ENCODE results near the gene IMMP2L. TPM values are rescaled to one million over a fixed set of nuclear protein-coding genes. Genes with fewer than 3 reads are reported as not detected.

Gene IMMP2L
- total RNA-seq, 1 donor from 2014 or later = 59.6 TPM

DNA sequence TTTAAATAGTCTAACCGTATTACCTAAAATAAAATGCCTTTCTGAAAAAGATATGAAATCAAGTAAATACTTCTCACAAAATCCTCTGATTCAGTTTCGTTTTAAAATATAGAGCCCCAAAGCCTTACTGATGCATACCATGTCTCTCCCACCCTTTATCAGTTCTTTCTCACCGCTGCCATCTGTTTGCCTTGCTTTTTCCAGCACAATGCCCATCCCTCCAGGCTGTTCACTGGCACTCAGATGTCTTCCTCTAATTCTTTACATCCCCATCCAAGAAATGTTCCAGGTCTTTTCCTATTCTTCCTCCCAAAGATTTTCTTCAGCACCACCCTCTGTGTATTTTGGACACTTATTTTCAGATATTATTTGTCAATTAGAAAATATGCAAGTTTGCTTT, 587.9 kb downstream of the IMMP2L start:
- peaks cover 4% of the 10 kb centered on the region for H3K9me3 Mint-ChIP-seq
- H3K36me3 Mint-ChIP-seq = no peaks in the 10 kb centered on the region
- TF ChIP-seq, protein P1, sequence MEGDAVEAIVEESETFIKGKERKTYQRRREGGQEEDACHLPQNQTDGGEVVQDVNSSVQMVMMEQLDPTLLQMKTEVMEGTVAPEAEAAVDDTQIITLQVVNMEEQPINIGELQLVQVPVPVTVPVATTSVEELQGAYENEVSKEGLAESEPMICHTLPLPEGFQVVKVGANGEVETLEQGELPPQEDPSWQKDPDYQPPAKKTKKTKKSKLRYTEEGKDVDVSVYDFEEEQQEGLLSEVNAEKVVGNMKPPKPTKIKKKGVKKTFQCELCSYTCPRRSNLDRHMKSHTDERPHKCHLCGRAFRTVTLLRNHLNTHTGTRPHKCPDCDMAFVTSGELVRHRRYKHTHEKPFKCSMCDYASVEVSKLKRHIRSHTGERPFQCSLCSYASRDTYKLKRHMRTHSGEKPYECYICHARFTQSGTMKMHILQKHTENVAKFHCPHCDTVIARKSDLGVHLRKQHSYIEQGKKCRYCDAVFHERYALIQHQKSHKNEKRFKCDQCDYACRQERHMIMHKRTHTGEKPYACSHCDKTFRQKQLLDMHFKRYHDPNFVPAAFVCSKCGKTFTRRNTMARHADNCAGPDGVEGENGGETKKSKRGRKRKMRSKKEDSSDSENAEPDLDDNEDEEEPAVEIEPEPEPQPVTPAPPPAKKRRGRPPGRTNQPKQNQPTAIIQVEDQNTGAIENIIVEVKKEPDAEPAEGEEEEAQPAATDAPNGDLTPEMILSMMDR (IDR thresholded peaks at IDR 0.05; ENCODE audit: unreplicated experiment) = no peak
- H3K27ac Mint-ChIP-seq = no peak overlapping the region
- no peak for DNase-seq (ENCODE audit: low spot score in 2 of 2, unreplicated experiment in 2 of 2)
- H3K4me1 Mint-ChIP-seq = peaks cover 9% of the 10 kb centered on the region
- H3K27me3 Mint-ChIP-seq (ENCODE audit: low read depth) = no peaks in the 10 kb centered on the region
- no peak overlapping the region for H3K4me3 Mint-ChIP-seq

DNA sequence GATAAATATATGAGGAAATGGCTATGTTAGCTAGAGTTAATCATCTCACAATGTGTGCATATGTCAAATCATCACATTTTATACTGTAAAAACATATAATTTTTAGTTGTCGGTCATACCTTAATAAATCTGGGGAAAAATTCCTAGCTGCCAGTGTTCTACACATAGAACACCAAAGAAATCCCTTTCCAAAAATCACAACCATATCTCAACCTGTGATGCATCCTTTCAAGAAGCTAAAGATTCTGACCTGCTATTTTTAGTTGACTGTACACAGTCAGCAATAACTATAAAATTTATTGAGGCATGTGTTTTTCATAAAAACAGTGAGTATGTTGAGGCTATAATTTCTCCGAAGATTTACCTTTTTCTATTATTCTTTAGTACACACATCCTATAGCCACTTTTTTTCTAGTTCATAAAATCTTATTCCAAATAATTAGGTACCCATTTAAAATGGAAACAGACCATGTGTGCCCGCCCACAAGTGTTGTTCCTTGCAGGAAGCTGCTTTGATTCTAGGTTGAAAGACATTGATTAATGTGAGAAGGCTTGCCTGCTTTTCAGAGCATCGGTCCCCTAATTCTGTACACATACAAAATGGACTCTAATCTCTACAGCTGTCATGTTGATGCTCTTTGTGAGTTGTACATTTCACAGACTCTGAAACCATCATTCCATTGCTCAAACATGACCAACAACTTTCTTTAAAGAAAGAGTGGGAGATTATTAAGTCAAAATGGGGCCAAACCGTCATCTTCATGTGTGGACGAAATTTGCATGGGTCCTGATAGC, 588.9 kb downstream of the IMMP2L start:
- H3K27ac Mint-ChIP-seq = no peak overlapping the region
- no peaks in the 10 kb centered on the region for H3K36me3 Mint-ChIP-seq
- no peak for DNase-seq (ENCODE audit: low spot score in 2 of 2, unreplicated experiment in 2 of 2)
- peaks cover 4% of the 10 kb centered on the region for H3K9me3 Mint-ChIP-seq
- H3K4me1 Mint-ChIP-seq = peaks cover 9% of the 10 kb centered on the region
- TF ChIP-seq, protein P1 (IDR thresholded peaks at IDR 0.05; ENCODE audit: unreplicated experiment) = no peak
- H3K4me3 Mint-ChIP-seq = no peak overlapping the region
- no peaks in the 10 kb centered on the region for H3K27me3 Mint-ChIP-seq (ENCODE audit: low read depth)

GRCh38 chr7:110964775-110965174, 597.5 kb downstream of the IMMP2L start:
- no peaks in the 10 kb centered on the region for H3K27me3 Mint-ChIP-seq (ENCODE audit: low read depth)
- no peak for DNase-seq (ENCODE audit: low spot score in 2 of 2, unreplicated experiment in 2 of 2)
- H3K4me1 Mint-ChIP-seq = peaks cover 11% of the 10 kb centered on the region
- H3K4me3 Mint-ChIP-seq = no peak overlapping the region
- H3K36me3 Mint-ChIP-seq = no peaks in the 10 kb centered on the region
- H3K27ac Mint-ChIP-seq = no peak overlapping the region
- H3K9me3 Mint-ChIP-seq = no peaks in the 10 kb centered on the region
- TF ChIP-seq, protein P1 (IDR thresholded peaks at IDR 0.05; ENCODE audit: unreplicated experiment) = no peak

DNA sequence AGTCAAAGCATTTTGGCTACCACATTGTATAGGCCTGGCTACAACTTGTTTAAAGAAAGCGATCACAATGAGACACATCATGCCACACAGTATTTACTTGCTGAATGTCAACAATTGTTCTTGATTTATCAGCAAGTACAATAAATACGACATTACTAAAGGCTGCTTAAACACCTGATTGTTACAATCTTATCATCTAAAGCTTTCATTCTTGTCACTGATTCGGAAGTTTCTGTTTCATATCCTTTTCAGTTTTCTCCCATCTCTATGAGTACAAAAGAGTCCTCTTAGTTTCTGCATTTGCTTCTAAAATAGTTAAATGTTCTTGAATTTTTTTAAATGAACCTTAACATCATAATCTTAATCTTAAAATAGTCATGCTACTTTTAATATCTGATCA, 599.5 kb downstream of the IMMP2L start:
- no peak for DNase-seq (ENCODE audit: low spot score in 2 of 2, unreplicated experiment in 2 of 2)
- H3K36me3 Mint-ChIP-seq = peaks cover 2% of the 10 kb centered on the region
- no peaks in the 10 kb centered on the region for H3K27me3 Mint-ChIP-seq (ENCODE audit: low read depth)
- no peak overlapping the region for H3K27ac Mint-ChIP-seq
- TF ChIP-seq, protein P1 (IDR thresholded peaks at IDR 0.05; ENCODE audit: unreplicated experiment) = no peak
- peaks cover 11% of the 10 kb centered on the region for H3K4me1 Mint-ChIP-seq
- H3K4me3 Mint-ChIP-seq = no peak overlapping the region
- H3K9me3 Mint-ChIP-seq = peaks cover 4% of the 10 kb centered on the region

DNA sequence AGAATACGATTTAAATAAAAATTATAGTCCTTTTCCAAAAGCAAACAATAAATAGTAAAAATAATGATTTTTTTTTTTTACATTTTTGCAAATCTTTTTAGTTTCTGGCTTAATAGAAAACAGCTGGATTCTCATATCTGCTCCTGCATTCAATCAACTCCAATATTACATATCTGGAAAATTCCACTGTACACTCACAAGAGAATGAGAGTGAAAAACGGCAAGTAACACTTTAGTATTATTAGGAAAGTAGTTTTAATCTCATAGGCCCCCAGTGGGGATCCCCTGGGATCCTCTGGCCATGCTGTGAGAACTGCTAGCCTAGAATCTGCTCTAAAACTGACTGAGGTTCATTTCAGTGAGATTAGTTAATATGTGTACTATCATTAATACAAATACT, 599.9 kb downstream of the IMMP2L start:
- no peak overlapping the region for H3K27ac Mint-ChIP-seq
- TF ChIP-seq, protein P1 (IDR thresholded peaks at IDR 0.05; ENCODE audit: unreplicated experiment) = no peak
- no peak overlapping the region for H3K4me3 Mint-ChIP-seq
- peaks cover 11% of the 10 kb centered on the region for H3K4me1 Mint-ChIP-seq
- peaks cover 7% of the 10 kb centered on the region for H3K9me3 Mint-ChIP-seq
- H3K27me3 Mint-ChIP-seq (ENCODE audit: low read depth) = no peaks in the 10 kb centered on the region
- H3K36me3 Mint-ChIP-seq = peaks cover 2% of the 10 kb centered on the region
- no peak for DNase-seq (ENCODE audit: low spot score in 2 of 2, unreplicated experiment in 2 of 2)

Data from mesothelial cell of epicardium (in vitro differentiated cells).